Measurements from ENCODE around the gene MRPL48.
"Not testable (repeated sequence)": the region's sequence is repeated elsewhere in the genome, so short reads cannot be mapped to it uniquely, and the experiment has no call there.

The MRPL48 gene

DNA sequence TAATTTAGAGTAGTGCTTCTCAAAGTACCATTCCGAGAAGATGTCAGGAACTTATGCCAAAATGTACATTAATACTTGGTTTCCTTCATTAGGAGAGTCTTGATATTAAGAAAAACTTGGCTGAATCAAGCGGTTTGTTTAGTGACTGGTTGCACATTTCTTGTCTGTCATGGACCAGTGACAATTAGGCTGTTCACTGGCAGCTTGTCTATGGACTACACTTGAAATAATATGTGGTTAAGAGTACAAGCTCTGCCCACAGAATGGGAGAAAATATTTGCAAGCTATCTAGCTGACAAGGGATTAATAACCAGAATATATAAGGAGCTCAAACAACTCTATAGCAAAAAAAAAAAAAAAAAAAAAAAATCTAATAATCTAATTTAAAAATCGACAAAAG is 64.4 kb downstream of the MRPL48 start:
- DNase-seq = no peak

DNA sequence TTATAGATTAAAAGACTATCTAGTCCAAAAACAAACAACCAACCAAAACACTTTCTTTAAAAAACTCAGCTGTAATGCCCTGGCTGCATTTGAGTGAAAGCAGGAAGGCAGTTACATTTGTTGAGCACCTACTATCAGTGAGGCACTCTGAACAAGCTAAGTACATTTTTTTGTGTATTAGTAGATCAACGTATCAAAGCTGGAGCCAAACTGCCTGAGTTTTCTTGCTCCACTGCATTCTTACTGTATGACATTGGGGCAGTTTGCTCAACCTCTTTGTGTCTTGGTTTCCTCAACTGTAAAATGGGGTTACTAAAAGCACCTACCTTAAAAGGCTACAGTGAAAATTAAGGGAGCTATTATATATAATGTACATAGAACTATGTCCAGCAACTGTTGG is 67.0 kb downstream of the MRPL48 start:
- DNase-seq = no peak

DNA sequence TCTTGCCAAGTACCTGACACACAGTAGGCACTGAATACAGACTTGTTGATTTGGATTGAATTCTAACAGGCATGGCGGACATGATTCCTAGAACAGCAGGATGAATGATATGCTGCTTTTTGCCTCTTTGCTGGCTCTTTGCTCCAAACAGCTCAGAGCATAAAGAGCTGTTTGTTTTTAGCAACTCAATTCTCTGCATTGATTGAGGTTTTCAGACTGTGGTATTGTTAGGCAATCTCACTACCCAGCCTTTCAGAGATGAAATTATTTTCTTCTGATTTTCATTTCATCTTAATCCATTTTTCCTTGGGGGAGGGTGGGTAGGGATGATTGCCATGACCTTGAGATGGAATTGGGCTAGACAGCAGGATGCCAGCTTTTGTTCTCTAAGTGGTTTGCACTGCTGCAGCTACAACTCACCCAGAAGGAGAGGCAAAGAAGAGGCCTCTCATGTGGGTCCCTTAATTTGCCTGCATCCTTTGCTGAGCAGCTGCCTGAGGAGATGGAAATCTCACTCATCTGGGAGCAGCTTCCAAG is 68.4 kb downstream of the MRPL48 start:
- no peak for DNase-seq

DNA sequence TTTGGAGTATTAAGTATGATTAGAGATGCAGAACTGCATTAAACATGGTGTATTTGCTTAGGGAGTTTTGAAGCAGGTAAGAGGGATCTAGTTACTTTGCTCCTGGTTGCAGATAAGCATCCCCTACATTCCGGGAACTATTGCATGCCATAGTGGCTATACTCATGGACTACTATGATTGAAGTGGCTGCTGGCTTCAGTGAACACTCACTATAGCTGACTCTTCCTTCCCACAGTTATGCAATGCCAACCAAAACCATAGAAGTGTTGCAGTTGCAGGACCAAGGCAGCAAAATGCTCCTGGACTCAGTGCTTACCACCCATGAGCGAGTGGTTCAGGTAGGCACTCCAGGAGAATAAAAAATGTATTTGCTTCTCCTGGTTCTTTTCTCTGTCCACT is 72.0 kb downstream of the MRPL48 start:
- no peak for DNase-seq

DNA sequence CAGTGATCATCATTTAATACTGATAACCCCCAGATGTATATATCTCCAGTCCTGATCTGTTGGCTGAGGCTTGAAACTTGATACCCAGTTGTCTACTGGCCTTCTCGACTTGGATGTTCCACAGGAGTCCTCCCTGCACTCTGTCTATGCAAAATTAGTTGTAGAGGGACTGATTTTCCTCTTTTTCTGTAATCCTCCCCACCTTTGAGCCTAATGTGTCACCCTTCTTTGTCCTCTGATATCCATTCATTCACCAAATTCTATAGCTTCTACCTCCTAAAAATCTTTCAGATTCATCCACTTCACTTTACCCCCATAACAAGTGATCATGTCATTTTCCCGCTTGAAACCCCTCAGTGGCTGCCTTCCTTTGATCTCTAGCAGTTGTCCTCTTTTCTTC is 72.5 kb downstream of the MRPL48 start:
- DNase-seq = no peak

DNA sequence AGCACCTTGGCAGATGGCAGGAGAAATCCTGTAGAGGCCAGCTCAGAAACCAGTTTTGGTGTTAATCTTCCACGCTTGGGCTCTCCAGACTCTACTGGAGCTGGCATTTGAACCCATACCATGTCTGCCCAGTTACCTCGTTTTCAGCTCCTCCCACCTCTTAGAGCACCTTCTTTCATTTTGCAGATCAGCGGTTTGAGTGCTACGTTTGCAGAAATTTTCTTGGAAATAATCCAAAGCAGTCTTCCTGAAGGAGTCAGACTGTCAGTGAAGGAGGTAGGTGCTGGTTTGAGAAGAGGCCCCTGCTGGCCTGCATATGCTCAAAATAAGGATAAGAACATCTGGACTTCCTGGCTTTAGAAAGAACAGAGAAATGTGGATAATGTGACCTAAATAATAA is 75.3 kb downstream of the MRPL48 start:
- DNase-seq = no peak

DNA sequence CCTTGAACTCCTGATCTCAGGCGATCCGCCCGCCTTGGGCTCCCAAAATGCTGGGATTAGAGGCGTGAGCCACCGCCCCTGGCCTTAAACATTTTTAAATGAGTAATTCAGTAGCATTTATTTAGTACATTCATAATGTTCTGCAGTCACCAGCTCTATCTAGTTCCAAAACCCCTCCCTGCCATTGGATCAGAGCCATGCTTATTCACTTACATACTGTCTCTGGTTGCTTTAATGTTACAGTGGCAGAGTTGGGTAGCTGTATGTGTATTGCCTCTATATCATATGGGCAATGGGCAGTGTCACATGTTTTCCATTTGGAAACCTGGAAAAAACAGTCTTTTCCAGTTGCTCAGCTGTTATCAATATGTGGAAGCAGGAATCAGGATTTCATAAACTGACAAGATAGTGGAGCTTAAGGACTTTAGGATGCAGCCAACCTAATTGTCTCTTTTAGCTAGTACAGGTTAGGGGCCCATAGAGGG is 78.5 kb downstream of the MRPL48 start:
- no peak for DNase-seq

DNA sequence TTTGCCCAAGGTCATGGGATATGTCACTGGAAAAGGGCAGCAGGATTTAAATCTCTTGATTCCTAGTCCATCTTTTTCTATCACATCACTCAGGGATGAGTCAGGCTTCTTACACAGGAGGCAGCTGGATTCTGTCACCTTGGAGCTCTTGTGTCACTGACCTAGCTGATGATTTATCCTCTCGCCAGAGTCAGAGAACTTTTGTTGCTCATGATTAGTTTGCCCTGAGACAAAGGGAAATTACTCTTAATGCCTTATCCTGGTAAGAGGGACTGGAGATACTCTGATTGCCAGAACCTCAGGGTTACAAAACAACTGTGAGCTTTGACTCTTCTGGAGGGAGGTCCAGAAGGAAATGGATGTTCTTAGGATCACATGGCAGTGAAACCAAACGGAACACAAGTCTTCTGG is 78.9 kb downstream of the MRPL48 start:
- DNase-seq = no peak

DNA sequence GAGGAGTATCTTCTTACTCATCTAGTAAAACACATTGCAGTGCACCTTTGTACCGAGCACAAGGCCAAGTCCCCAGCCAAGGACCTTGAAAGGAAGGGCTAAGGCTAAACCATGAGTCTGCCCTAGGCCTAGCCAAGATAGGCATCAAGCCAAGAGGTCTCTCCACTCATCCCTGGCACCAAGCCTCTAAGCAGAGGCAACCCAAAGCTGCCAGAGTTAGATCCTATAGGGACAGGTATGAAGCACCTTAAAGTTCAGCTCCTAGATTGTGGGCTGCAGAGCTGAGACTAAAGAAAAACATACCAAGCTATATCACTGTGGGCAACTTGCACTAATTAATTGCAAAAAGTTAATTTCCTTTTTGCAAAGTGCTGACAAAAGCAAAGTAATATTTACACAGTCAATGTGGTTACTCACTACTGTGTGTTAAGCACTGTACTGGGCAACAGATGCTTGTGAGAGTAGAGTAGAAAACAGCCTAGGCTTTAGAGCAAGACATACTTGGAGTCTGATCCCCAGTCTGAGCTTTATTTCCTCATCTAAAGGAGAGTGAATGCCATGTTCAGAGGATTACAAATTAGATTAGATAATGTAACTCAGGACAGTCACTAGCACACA is 81.8 kb downstream of the MRPL48 start:
- no peak for DNase-seq

DNA sequence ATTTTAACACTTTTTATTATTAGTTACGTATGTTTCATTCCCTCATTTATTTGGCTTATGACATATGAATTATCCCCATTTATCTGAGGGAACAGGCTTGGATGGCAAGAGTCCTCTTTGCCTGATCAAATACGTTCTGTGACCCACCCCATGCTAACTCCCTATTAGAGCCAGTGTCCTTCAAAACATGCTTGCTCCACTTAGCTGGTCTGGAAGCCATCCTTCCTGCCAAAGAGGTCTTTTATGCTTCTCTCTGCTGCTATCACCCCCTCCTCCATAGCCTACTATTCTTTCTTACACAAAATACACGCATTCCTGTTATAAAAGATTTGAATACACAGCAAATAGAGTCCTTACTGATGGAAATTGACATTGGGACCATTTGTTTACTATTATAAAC is 82.6 kb downstream of the MRPL48 start:
- DNase-seq = no peak

DNA sequence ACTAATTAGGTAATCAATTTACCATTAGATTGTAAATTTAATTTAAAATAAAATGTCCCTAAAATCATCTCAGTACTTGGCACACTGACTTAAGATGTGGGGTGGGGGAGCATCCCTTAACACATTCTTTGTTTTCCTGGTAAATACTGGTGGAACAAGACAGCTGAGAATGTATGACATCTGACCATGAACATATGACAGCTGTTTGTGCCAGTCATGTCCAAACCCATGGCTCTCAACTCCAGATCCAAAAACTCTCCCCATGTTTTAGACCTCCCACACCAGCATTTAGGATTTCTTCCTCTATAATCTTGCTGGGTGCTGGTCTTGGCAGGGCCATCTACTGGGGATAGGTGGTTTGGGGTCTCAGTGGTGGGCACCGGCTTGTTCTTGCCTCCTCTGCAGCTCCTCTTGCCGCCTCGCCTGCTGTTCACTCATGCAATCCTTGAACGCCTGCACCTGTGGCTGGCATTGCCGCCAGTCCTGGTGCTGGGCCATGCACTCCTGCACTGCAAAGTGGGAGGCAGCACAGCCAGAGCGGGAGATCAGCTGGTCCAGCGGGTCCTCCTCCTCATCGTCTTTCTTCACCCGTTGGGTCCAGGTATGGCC is 85.2 kb downstream of the MRPL48 start:
- no peak for DNase-seq

DNA sequence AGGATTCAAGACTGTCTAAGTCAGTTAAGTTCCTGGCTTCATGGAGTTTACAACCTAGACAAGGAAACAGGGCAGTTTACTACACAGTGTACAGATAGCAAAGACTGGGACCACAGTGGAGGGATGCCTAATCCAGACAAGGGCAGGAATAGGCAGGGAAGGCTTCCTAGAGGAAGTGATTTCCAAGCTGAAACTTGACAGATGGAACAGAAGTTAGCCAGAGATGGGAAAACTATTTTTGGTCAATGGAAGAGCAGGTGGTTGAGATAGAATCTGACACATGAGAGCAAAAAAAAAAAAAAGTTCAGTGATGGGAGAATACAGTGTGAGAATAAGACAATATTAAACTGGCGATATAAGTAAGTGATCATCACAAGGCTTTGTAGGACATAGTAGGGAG is 87.7 kb downstream of the MRPL48 start:
- DNase-seq = no peak

DNA sequence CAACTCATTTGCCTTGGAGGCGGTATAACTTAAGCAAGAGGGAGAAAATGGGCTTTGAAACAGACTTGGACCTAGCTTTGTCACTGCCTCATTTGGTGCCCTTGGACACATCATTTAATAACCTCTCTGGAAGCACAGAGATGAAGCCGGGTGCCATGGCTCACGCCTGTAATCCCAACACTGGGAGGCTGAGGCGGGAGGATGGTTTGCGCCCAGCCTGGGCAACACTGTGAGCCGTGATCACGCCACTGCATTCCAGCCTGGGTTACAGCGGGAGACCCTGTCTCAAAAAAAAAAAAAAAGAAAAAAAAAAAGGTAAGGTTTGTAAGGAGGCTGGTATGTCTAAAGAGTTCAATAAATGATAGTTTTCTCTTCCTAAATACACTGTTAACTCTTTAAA is 88.2 kb downstream of the MRPL48 start:
- DNase-seq = no peak

DNA sequence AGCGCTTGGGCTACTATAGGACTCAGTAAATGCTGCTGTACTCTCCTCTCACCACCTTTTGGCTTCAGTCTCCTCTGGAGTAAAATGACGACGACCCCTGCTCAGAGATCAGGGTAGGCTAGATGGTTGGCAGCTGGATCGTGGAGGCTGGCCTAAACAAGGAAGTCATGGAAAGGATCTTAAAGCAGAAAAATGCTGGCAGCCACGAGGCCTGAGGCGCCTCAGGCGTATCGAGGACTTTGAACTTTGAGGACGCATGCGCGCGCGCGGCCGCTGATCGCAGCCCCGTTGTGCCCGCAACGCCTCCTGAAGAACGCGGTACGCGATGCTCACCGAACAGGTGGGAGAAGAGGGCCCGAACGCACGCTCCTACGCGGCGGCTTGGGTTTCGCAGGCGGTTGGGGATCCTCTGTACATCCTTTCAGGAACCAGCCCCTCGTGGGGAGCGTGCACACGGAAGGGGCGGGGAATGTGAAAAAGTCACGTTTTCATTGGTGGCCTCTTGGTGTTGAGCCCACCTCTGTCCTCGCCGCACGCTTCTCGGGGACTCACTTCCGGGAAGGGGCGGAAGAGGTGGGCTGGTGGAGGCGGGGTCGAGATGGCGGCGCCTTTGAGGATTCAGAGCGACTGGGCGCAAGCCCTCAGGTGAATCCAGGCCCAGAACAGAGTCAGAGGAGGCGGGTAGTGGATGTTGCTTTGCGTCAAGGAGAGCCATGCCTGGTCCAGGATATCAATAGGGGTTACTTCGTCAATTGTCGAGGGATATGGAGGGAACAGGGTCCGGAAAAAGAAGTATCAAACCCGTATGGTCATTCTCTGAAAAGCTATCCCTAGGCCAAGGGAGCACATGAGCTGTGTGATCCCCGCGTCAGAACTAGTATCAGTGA is 89.0 kb downstream of the MRPL48 start, which contains the start of the genes COA4 and PAAF1:
TSS of gene COA4 (minus strand) at position 423 of the 887 bp plus-strand sequence. CDS start 3,468 bp downstream, outside the sequence.
TSS of gene PAAF1 (plus strand) at position 576 of the 887 bp plus-strand sequence. CDS start at position 599, 23 bp downstream.
- DNase-seq = peak; percentile 93 to 94

DNA sequence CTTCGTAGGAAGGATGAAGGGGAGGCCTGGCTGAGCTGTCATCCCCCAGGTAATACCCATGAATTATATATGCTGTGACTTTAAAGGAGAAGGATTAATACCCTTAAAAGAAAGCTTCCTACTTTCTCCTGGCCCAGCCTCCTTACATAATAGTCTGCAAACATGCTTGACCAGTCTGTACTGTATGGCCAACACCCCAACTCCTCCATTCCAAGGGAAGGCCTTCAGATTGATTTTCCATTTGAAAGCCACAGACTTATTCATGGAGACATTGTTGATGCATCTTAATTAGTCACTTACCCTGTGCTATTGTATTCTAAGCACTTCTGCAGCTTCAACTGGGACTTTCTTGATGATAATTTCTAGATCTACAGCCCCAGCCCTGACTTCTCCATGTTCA is 91.1 kb downstream of the MRPL48 start:
- DNase-seq = no peak

DNA sequence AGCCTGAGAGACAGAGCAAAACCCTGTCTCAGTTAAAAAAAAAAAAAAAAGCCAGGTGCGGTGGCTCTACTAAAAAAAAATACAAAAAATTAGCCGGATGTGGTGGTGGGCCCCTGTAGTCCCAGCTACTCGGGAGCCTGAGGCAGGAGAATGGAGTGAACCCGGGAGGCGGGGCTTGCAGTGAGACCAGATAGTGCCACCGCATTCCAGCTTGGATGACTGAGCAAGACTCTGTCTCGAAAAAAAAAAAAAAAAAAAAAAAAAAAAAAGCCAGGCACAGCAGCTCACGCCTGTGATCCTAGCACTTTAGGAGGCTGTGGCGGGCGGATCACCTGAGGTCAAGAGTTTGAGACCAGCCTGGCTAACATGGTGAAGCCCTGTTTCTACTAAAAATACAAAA is 92.8 kb downstream of the MRPL48 start:
- not testable (repeated sequence) for DNase-seq

DNA sequence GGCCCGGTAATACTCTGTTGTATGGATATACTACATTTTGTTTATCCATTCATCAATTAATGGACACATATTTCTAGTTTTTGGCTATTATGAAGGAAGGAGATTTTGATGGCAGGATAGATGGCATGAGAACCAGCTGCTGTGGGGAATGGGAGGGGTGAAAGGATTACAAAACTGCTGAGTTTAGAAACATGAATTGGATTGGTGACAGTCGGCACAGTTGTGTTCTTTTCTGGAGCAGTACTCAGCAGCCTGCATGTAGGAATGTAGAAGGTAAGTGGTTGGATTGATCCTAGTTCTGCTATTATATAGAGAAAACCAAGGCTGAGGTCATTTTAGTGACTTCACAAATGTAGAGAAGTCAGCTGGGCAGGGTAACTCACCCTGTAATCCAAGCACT is 96.2 kb downstream of the MRPL48 start:
- DNase-seq = no peak

DNA sequence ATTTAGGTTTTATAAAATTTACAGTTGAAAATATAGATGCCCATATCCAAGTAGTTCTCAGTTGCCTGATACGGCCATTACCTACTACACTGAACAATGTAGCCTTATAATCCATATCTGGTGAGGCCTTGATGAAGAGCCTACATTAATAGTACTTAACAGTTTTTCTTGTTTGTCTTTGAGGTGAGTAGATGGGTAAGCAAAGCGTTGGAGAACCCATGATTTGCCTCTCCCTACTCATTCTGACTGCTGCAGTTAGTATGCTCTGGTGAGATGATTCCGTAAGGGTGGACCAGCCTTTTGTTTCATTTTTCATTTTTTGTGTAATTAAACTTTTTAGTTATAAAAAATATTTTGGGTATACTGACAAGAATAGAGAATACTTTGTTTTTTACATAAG is 100.6 kb downstream of the MRPL48 start:
- DNase-seq = no peak

DNA sequence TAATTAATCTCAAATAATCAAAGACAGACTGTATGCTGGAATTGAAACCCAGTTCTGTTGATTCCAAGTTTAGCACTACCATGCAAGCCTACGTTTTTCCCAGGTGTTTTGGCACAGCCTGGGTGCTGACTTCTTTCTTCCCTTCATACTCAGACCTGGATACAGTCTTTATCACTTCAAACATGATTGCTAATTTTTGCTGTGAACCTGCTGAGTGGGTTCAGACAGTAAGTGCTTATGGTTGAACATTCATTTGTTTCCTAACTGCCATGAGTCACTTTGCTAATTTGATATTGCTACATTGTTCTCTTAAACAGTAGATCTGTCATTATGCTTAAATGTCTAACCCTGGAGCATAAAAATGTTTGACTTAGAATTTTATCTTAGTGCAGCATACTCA is 101.3 kb downstream of the MRPL48 start:
- DNase-seq = no peak

DNA sequence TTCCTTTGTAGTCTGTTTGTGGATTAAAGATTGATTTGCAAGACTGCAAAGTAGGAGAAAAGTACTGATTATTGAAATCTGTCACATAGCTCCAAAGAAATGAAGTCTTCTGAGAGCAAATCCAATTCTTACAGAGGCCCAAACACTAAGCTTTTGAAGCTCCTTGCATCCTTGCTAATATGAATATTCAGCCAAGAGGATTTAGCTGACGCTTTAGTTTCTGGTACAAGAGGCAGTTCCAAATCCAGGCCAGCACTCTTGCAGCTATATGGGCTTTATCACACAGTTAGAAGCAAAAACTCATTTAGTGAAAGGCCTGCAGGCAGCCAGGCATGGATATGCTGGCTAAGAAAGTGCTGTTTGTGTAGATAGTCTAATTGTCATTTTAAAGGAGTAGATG is 101.9 kb downstream of the MRPL48 start:
- DNase-seq = no peak

DNA sequence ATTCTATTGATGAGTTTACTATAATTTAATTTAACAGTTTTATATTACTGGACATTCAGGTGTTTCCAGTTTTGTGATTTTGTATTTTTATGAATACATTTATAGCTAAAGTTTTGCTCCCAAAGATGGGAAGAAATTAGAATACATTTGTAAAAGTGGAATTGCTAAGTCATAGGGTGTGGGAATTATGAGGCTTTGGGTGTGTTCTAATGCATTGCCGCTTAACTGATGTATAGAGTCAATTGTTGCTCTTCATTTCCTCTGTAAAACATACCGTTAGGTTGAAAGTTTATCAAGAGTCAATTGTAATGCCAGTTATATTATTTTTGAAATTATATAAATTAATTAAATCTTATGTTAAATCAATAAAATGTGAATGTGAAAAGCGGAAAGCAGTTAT is 105.4 kb downstream of the MRPL48 start:
- DNase-seq = no peak

DNA sequence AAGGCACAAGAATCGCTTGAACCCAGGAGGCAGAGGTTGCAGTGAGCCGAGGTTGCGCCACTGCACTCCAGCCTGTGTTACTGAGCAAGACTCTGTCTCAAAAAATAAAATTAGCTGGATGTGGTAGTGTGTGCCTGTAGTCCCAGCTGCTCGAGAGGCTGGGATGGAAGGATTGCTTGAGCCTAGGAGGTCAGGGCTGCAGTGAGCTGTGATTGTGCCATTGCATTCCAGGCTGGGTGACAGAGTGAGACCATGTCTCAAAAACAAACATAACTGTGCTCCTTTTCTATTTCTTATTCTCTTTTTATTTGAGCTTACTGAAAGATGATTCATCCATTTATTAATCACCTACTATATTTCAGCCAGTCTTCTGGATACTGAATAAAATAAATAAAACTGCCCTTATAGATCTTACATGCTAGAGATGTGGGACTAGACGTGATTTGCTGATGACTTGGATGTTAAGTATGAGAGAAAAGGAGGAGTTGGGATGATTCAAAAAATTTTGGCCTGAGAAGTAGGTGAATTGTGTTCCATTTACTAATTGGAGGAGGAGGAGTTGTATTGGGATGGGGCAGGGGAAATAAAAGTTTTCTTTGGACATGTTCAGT is 107.2 kb downstream of the MRPL48 start:
- DNase-seq = no peak

DNA sequence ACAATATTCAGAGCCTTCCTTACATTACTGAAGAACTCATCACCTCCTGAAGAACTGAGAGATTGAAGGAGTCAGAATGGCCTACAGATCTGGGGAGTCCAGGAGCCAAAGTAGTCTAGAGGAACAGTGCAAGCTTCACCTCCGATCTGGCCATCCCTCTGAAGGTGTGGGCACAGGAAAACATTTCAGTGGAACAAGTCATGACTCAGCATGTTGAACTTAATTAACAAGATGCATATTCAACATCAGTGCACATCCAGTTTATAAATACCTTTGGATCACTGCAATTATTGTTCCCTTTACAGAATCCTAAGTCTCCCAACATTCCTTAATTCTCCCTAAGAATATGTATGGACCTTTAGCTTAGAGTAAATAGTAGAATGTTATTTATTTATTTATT is 114.6 kb downstream of the MRPL48 start:
- no peak for DNase-seq
